GM18873 (cell line): ENCODE measurements around the gene CDKN2AIP.

Experiments used
- ATAC-seq: cut with Tn5 transposase; IDR thresholded peaks from one replicate; pipeline ENCODE4 v1.9.1; 2021; ENCODE audit warnings: mild to moderate bottlenecking, moderate library complexity, moderate number of reproducible peaks; ENCODE audit not compliant: unreplicated experiment, low FRiP score

The CDKN2AIP gene

DNA sequence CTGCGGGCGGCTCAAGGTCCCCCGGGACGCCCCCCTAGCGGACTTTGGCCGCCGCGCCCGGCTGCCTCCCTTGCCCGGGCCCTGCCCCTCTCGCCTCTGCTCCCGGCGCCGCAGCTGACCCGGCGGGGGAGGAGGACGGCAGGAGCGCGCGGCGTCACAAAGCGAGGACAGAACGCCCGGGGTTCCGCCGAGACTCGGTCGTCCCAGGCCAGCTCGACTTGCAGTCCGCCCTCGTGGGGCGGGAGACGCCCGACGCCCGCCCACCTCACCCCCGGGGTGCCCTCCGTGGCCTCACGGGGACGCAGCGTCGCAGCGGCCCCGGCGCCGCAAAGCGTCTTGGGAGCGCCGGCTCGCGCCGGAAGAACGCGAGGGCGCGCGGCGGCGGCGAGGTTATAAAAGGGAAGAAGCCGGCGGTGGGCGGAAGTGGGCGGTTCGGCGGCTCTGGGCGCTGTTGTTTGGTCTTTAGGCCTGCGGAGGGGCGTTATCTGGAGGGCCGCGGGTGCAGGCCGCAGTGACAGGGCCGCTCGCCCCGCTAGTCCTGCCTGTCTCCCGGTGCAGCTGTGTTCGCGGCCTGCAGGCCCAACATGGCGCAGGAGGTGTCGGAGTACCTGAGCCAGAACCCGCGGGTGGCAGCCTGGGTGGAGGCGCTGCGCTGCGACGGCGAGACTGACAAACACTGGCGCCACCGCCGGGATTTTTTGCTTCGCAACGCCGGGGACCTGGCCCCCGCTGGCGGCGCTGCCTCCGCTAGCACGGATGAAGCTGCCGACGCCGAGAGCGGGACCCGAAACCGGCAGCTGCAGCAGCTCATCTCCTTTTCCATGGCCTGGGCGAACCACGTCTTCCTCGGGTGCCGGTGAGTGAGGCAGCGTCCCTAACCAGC is at the start of gene CDKN2AIP:
Gene CDKN2AIP, plus strand, starts transcription at position 423 of the 883 bp plus-strand sequence. Its CDS starts 162 bp downstream, at position 585.
- peak; percentile 82 for ATAC-seq

DNA sequence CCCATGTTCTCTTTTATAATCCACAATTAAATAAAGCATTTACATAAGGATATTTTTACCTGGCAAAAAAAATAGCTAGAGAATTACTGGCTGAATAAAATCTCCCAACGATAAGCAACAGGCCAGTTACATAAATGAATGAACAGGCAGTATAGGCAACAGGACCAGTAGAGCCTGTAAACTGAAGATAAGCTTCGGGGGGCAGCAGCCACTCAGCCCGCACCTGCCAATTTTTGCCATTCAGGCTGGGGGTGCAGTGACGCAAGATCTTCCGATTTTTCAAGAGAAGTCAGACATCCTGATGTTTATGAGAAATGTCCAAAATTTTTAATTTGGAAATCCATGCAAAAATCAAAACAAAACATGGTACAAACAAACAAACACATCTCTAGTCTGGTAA is 49.0 kb upstream of the CDKN2AIP start:
- no peak for ATAC-seq

GRCh38 chr4:183396227-183396637 is 48.2 kb upstream of the CDKN2AIP start:
- no peak for ATAC-seq

DNA sequence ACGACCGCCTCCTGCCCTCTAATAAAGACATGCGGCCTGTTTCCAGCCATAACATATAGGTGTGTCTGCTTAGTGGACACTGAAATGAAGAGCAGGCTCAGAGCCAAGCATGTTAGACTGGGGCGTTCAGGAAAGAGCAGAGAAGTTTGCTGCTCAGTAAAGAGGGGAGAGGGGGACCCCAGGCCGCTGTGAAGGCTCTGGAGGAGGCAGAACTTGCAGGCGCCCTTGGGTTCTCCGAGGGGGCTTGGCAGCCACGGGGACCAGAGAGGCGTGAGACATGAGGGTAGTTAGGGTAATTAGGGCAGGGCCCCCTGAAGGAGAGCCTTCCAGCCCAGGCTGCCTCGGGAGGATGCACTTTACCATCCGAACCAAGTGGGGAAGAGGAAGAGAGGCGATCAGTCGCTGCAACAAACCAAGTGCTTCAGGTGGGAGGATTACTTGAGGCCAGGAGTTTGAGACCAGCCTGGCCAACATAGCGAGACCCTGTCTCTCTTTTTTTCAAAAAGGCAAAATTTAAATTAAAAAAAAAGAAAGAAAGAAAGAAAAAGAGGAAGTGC is 46.6 kb upstream of the CDKN2AIP start:
- no peak for ATAC-seq

DNA sequence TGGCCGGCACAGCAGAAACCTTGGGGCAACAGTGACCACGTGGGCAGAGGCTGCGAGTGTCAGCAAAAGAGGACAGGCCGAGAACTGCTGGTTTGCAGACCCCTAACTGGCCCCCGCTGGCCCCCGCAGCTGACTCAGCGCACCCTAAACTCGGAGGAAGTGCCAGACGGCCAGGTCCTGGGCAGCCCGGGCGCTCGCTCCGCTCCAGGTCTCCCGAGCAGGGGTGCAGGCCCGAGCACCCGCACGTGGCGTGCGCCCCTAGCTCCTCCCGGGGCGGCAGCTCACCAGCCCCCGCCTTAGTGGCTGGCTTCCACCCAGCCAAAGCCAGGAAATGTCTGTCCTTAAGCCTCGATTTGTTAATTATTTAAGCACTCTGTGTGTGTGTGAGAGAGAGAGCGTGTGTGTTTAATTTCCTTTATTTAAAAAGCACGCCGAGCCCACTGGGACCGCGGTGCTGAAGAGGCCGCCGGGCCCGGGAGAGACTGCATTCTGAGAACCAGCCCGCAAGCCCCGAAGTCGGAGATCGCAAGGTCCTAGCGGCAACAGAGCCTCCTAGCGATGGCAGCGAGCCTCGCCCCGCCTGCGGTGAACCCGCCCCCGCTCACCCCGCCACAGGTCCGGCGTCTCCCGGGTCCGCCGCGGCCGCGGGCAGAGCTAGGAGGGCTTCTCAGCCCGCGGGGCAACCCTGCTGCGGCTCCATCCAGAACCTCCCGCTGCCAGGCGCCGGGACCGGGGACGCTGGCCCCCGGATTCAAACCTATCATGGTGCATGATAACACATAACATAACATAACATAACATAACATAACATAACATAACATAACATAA is 45.9 kb upstream of the CDKN2AIP start:
- peak; percentile 72 for ATAC-seq

- peak; percentile 2 for ATAC-seq
Measured at GRCh38 chr4:183399126-183399522, 45.3 kb upstream of the CDKN2AIP start.

DNA sequence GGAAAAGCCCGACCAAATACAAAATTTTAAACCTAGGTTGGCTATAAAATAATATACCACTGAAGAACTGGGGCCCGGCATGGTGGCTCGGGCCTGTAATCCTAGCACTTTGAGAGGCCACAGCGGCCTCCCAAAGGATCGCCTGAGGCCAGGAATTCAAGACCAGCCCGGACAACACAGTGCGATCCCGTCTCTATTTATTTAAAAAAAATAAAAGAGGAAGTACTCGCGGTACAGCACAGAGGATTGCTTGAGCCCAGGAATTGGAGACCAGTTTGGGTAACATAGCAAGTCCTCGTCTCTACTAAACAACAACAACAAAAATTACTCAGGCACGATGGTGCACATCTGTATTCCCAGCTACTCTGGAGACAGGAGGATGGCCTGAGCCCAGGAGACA is 44.8 kb upstream of the CDKN2AIP start:
- no peak for ATAC-seq

DNA sequence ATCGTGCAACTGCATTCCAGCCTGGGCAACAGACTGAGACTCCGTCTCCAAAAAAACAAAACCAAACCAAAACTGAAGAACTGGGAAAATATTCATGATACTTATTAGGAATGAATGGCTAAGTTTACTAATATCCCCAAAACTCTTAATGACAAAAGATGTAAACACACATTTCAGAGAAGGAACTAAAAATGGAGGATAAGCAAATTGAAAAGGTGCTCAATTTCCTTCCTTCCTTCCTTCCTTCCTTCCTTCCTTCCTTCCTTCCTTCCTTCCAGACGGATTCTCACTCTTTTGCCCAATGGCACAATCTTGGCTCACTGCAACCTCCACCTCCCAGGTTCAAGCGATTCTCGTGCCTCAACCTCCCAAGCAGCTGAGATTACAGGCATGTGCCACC is 44.4 kb upstream of the CDKN2AIP start:
- no peak for ATAC-seq

DNA sequence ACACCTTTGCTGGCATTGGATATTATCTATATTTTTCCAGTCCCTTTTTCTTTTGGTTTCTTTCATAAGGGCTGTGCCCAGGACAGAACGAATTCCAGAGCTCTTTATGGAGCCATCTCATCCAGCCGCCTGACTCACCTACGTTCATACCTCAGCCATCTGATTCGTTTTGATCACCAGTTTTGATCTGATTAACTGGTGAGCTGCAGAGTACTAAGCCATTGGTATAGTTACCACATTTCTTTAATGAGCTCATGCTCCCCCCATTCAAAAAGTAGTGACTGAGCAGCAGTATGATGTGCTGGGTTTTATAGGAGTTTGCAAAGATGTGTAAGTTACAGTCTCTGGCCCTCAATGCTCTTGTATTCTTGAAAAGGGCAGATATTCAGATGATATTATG is 43.0 kb upstream of the CDKN2AIP start:
- no peak for ATAC-seq

DNA sequence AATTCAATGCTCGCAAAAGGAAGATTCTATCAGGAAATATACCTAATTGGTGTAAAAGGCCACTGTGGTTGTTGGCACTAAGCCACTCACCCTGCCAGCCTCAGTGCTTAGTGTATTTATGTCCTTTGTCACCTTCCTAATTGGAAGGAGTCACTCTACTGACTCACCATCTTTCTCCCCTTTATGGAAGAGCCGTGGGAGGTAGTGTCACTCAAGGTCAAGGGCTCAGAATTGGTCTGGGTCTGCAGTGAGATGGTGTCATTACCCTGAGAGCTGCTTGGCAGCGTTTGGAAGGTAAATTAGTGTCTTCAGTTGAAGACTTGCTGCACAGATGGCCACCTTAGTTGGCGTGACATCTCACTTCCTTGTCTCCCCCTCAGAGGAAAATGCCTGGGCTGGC is 41.7 kb upstream of the CDKN2AIP start:
- no peak for ATAC-seq

DNA sequence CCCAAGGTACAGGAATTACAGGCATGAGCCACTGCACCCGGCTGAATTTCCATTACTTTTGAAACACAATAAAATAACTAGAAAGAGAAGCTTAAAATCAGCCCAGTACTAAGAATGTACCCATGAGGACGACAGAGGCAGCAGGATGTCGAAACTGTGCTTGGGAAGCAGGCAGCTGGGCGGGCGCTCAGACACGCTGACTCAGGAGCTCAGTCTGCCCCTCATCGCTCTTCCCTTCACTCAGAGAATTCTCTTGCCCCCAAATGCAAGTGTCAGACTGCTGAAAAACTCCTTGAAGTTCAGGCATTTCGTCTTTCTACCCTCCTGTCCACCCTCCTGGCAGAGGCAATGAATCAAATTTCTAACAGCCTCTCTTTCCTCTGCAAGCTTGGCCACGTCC is 41.0 kb upstream of the CDKN2AIP start:
- no peak for ATAC-seq

DNA sequence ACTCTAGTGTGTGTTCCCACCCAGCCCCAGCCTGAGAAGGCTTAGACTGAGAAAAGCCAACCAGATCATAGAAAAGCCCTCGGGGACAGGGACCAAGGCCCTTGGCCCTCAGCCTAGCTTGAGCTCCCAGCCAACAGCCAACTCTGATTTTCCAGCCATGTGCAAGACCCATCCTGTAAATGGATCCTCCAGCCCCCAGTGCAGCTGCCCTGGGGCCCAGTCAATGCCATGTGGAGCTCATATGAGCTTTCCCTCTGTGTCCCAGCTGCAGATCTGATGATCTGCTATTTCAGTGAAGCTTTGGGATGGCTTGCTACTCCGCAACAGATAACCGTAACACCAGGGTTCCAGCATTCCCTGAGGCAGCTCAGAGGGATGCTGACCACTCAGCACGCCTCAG is 40.5 kb upstream of the CDKN2AIP start:
- no peak for ATAC-seq

DNA sequence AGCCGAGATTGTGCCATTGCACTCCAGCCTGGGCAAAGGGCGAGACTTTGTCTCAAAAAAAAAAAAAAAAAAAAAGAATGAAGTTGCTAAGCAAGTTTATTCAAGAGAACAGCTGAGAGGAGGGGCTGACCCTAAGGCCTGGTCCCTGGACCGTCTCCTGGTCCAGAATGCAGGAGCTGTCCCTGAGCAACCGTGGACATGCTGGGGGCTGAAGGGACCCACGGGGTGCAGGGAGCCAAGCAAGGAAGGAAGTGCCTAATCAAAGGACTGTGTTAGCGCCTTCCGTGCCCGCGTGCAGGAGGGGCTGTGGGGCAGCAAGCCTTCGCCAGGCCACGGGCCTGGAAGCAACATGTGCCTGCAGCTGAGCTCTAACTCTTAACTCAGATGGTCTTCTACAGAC is 39.1 kb upstream of the CDKN2AIP start:
- ATAC-seq: no peak

DNA sequence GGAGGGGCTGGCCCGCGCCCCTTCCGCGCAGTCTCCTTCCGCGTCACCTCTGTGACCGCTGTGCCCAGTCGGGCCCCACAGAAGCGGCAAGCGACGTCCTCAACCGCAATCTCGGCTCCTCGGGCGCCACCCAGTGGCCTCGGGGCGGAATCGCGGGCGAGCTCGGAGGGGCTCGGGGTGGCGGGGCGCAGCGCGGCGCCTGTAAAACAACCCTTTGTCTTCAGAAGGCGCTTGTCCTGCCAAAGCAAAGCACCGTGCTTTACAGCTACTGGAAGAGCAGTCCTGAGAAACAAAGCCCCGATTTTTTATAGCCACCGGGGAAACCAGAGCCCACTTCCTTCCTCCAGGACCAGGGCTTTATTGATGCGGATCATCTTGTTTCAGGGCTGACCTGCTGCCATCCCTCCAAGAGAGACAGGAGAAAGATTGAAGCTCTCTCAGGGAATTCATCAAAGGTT is 37.3 kb upstream of the CDKN2AIP start:
- ATAC-seq: peak; percentile 72

DNA sequence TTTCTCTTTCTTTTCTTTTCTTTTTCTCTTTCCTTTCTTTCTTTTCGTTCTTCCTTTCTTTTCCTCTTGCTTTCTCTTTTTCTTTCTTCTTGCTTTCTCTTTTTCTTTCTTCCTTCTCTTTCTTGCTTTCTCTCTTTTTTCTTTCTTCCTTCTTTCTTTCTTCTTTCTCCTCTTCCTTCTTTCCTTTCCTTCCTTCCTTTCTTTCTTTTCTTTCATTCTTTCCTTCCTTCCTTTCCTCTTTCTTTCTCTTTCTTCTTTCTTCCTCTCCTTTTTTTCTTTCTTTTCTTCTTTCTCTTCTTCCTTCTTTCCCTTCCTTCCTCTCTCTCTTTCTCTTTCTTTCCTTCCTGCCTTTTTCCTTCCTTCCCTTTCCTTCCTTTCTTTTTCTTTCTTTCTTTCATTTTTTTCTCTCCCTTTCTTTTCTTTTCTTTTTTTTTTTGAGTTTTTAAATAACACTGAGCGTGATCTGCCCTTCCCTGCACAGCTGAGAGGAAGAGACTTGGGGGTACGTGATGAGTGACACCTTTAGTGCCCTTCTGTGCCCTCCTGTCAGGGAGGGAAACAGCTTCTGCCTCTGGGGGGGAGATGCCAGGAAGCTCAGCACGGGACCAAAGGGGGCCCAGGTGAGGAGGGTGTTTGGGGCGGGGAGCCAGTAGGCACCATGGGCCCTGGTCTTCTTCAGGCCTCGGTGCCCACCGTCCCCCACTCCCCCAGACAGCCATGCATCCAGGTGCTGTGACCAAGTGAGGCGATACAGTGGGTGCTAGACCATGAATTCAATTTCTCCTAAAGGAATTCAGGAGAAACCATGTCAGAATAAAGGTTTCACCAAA is 36.6 kb upstream of the CDKN2AIP start:
- no peak for ATAC-seq

GRCh38 chr4:183408796-183409195 is 35.6 kb upstream of the CDKN2AIP start:
- ATAC-seq: no peak

DNA sequence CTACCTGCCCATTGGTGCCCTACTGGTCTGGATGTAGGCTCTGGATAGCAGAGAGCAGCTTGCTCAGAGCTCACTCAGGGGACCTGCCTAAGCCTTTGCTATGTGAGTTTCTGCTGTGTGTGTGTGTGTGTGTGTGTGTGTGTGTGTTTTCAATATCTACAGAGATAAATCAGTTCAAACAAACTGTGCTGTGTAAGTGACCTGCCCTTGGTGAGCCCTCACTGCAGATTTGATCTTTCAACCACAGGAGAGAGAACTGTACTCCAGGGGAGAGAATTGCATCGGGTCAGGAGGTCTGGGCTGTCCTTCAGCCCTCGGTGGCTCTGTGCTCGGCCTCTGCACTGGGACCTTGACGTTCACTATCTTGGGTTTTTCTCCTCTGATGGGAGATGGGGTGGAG is 35.0 kb upstream of the CDKN2AIP start:
- ATAC-seq: no peak

DNA sequence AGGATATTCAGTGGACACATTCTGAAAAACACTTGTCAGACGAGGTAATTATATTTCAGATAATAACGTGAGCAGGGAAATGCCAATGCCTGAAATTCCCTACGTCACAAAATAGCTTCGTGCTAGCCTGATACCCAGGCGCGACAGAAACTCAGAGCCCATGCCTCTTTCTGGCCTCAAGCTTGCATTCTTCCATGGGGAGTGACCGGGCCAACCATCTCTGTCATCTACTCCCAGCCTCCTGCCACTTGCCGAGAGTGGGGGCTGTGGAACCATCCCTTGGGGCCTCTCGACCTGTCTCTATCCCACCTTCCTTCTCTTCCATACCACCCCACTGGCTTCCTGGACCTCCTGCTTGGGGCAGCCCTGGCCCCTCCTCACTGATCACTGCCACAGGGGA is 34.5 kb upstream of the CDKN2AIP start:
- no peak for ATAC-seq

DNA sequence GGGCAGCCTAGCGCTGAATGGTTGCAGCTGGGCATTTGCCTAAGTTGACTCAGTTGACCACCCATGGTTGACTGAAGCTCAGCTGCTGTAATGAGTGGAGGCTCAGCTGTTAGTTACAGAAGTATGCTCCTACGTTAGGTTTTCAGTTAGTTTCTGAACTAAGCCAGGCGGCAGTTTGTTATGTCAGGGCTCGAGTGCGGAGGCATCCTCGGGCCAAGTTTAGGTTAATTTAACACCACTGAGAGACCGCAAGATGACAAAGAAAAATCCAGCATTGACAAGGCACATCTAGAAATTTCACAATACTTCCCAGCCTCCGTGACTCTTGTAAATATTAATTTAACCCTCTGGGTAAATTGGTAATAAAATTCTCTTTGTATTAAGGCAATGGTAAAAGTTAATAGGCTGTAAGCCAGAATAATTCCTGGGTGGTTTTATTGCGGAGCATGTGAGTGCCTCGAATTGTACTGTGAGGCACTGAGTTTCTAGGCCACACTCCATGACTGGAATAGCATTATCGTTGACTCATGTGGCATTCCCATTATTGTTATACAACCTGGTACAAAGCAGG is 33.1 kb upstream of the CDKN2AIP start:
- ATAC-seq: peak; percentile 81

DNA sequence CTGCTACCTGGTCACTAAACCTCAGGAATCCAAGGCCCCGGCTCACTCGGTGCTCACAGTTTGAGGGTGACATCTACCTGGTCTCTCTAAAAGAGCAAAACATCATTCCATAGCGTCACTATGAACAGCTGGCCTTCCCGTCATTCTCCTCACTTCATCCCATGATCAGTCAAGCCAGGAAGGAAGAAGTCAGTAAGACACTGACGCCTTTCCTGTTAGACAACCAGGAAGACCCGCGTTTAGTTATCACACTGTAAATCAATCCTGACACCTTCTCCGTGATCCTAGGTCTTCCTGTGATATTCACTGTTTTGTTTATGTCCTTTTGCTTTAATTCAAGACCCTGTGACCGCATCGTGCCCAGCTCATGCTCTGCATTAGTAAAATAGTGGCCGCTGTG is 31.6 kb upstream of the CDKN2AIP start:
- ATAC-seq: no peak
